SK-N-SH treated with all-trans-retinoic acid at 6 μM for 48 hours (cell line): Measurements from ENCODE around the gene UNC45B.

Experiments
- ATAC-seq: fragments of 200-7000 bp; cut with Tn5 transposase; 3 replicates; pipeline ENCODE4 v1.9.1; 2020; ENCODE audit warnings: mild to moderate bottlenecking, moderate library complexity
- ARNTL ChIP-seq: fragments of 450-650 bp; formaldehyde crosslinking; IDR thresholded peaks from 2 replicates; pipeline ENCODE4 v1.5.0; 2020; ENCODE audit warnings: low read depth, mild to moderate bottlenecking, moderate library complexity, borderline replicate concordance
- BACH2 ChIP-seq: fragments of 250-450 bp; sonication (Bioruptor Pico); IDR thresholded peaks from 2 replicates; pipeline ENCODE4 v1.9.0; 2021; ENCODE audit warnings: mild to moderate bottlenecking, borderline replicate concordance
- CSDC2 ChIP-seq: fragments of 250-450 bp; sonication (Bioruptor Pico); IDR thresholded peaks from 2 replicates; pipeline ENCODE4 v1.5.0; 2020; ENCODE audit warnings: mild to moderate bottlenecking, moderate library complexity
- ESRRG ChIP-seq: fragments of 250-450 bp; sonication (Bioruptor Pico); IDR thresholded peaks from 2 replicates; pipeline ENCODE4 v1.6.1; 2021; ENCODE audit warnings: mild to moderate bottlenecking
- GLIS3 ChIP-seq: fragments of 250-450 bp; sonication (Bioruptor Pico); IDR thresholded peaks from 2 replicates; pipeline ENCODE4 v1.5.0; 2020; ENCODE audit warnings: mild to moderate bottlenecking, moderate library complexity
- ISL1 ChIP-seq: fragments of 250-450 bp; sonication (Bioruptor Pico); IDR thresholded peaks from 2 replicates; pipeline ENCODE4 v2.1.2; 2022; ENCODE audit warnings: mild to moderate bottlenecking, moderate library complexity
- OSR1 ChIP-seq: fragments of 250-450 bp; sonication (Bioruptor Pico); IDR thresholded peaks from 2 replicates; pipeline ENCODE4 v1.8.0; 2022; ENCODE audit warnings: moderate library complexity, mild to moderate bottlenecking, inconsistent platforms
- PPARA ChIP-seq: fragments of 250-450 bp; sonication (Bioruptor Pico); IDR thresholded peaks from 2 replicates; pipeline ENCODE4 v1.5.0; 2020; ENCODE audit warnings: mild to moderate bottlenecking, borderline replicate concordance
- RARB ChIP-seq: fragments of 250-450 bp; sonication (Bioruptor Pico); IDR thresholded peaks from 2 replicates; pipeline ENCODE4 v1.8.0; 2021; ENCODE audit warnings: mild to moderate bottlenecking, moderate library complexity
- SNAI2 ChIP-seq: fragments of 250-450 bp; sonication (Bioruptor Pico); IDR thresholded peaks from 2 replicates; pipeline ENCODE4 v1.5.0; 2020; ENCODE audit warnings: mild to moderate bottlenecking, moderate library complexity
- TCF4 ChIP-seq: fragments of 250-450 bp; sonication (Bioruptor Pico); IDR thresholded peaks from 2 replicates; pipeline ENCODE4 v1.8.0; 2021; ENCODE audit warnings: mild to moderate bottlenecking, moderate library complexity, borderline replicate concordance
- TOX ChIP-seq: fragments of 250-450 bp; sonication (Bioruptor Pico); IDR thresholded peaks from 2 replicates; pipeline ENCODE4 v1.8.0; 2021; ENCODE audit warnings: mild to moderate bottlenecking, moderate library complexity, borderline replicate concordance
- ZC3H10 ChIP-seq: fragments of 250-450 bp; sonication (Bioruptor Pico); IDR thresholded peaks from 2 replicates; pipeline ENCODE4 v1.5.1; 2021; ENCODE audit warnings: mild to moderate bottlenecking, moderate library complexity
- ZFP3 ChIP-seq: fragments of 250-450 bp; sonication (Bioruptor Pico); IDR thresholded peaks from 2 replicates; pipeline ENCODE4 v1.5.0; 2020; ENCODE audit warnings: mild to moderate bottlenecking, moderate library complexity
- ZNF565 ChIP-seq: fragments of 450-650 bp; formaldehyde crosslinking; conservative IDR thresholded peaks from 2 replicates; pipeline ENCODE4 v1.5.0; 2020; ENCODE audit warnings: low read depth, mild to moderate bottlenecking, moderate library complexity
- ZNF70 ChIP-seq: fragments of 450-650 bp; formaldehyde crosslinking; IDR thresholded peaks from 2 replicates; pipeline ENCODE4 v1.5.0; 2020; ENCODE audit warnings: mild to moderate bottlenecking, moderate library complexity
- ZNF8 ChIP-seq: fragments of 450-650 bp; formaldehyde crosslinking; IDR thresholded peaks from 2 replicates; pipeline ENCODE4 v1.5.0; 2020; ENCODE audit warnings: mild to moderate bottlenecking, moderate library complexity
- TF ChIP-seq, protein P1 (sequence below): fragments of 250-450 bp; sonication (Bioruptor Pico); IDR thresholded peaks from 2 replicates; pipeline ENCODE4 v1.8.0; 2020; ENCODE audit warnings: mild to moderate bottlenecking, moderate library complexity, borderline replicate concordance
- TF ChIP-seq, protein P2 (sequence below): fragments of 250-450 bp; sonication (Bioruptor Pico); IDR thresholded peaks from 2 replicates; pipeline ENCODE4 v1.5.1; 2021; ENCODE audit warnings: mild to moderate bottlenecking, moderate library complexity
- TF ChIP-seq, protein P3 (sequence below): fragments of 250-450 bp; sonication (Bioruptor Pico); IDR thresholded peaks from 2 replicates; pipeline ENCODE4 v1.5.1; 2020; ENCODE audit warnings: low read depth, mild to moderate bottlenecking, moderate library complexity
- TF ChIP-seq, protein P4 (sequence below): fragments of 250-450 bp; sonication (Bioruptor Pico); IDR thresholded peaks from 2 replicates; pipeline ENCODE4 v1.5.0; 2020; ENCODE audit warnings: mild to moderate bottlenecking, moderate library complexity

Gene UNC45B

DNA sequence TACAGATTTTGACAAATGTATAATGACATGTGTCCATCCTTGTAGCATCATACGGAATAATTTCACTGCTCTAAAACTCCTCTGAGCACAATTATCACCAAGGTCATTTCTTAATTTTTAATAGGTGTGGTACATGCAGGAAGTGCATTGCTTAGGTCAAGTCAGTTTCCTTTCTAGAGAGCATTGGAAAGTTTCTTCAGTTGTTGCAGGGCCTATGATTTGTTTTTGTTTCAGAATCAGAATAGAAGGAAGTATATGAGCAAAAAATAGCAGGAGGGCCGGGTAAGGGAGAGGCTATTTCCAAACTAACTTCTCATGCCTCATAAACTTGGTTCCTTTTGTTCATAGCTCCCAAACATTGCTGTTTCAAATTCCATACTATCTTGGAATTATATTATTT lies 71.3 kb downstream of the UNC45B start:
- no peak for ATAC-seq
- TF ChIP-seq SNAI2 (CRISPR knock-in tag) (no peak), ARNTL (no peak), CSDC2 (CRISPR knock-in tag) (no peak), RARB (no peak), ISL1 (CRISPR knock-in tag) (no peak), ZFP3 (CRISPR knock-in tag) (no peak), ZNF8 (CRISPR knock-in tag) (no peak), ZNF565 (CRISPR knock-in tag) (no peak), ZC3H10 (CRISPR knock-in tag) (no peak), OSR1 (no peak), PPARA (CRISPR knock-in tag) (no peak), TOX (no peak), ESRRG (no peak), BACH2 (CRISPR knock-in tag) (no peak)
- TF ChIP-seq, protein P1, sequence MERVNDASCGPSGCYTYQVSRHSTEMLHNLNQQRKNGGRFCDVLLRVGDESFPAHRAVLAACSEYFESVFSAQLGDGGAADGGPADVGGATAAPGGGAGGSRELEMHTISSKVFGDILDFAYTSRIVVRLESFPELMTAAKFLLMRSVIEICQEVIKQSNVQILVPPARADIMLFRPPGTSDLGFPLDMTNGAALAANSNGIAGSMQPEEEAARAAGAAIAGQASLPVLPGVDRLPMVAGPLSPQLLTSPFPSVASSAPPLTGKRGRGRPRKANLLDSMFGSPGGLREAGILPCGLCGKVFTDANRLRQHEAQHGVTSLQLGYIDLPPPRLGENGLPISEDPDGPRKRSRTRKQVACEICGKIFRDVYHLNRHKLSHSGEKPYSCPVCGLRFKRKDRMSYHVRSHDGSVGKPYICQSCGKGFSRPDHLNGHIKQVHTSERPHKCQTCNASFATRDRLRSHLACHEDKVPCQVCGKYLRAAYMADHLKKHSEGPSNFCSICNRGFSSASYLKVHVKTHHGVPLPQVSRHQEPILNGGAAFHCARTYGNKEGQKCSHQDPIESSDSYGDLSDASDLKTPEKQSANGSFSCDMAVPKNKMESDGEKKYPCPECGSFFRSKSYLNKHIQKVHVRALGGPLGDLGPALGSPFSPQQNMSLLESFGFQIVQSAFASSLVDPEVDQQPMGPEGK (CRISPR knock-in tag), result no peak
- TF ChIP-seq, protein P2, sequence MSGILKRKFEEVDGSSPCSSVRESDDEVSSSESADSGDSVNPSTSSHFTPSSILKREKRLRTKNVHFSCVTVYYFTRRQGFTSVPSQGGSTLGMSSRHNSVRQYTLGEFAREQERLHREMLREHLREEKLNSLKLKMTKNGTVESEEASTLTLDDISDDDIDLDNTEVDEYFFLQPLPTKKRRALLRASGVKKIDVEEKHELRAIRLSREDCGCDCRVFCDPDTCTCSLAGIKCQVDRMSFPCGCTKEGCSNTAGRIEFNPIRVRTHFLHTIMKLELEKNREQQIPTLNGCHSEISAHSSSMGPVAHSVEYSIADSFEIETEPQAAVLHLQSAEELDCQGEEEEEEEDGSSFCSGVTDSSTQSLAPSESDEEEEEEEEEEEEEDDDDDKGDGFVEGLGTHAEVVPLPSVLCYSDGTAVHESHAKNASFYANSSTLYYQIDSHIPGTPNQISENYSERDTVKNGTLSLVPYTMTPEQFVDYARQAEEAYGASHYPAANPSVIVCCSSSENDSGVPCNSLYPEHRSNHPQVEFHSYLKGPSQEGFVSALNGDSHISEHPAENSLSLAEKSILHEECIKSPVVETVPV (CRISPR knock-in tag), result no peak
- TF ChIP-seq, protein P3, sequence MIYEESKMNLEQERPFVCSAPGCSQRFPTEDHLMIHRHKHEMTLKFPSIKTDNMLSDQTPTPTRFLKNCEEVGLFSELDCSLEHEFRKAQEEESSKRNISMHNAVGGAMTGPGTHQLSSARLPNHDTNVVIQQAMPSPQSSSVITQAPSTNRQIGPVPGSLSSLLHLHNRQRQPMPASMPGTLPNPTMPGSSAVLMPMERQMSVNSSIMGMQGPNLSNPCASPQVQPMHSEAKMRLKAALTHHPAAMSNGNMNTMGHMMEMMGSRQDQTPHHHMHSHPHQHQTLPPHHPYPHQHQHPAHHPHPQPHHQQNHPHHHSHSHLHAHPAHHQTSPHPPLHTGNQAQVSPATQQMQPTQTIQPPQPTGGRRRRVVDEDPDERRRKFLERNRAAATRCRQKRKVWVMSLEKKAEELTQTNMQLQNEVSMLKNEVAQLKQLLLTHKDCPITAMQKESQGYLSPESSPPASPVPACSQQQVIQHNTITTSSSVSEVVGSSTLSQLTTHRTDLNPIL (CRISPR knock-in tag), result no peak

DNA sequence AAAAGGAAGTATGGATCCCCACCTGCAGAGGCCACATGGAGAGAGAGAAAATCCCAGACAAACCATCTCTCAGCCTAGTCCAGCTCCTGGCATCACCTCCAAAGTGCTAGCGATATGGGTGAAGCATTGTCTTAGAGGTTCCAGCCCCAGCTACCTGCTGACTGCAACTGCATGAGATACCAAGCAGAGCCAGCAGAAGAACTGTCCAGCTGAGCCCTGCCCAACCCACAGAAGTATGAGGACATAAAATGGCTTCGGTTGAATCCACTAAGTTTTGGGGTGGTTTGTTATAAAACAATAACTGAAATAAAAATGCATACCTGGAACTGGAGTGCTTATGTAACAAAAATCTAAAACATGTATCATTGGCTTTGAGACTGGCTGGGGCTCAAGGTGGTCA lies 74.8 kb downstream of the UNC45B start:
- TF ChIP-seq ESRRG (no peak), ZFP3 (CRISPR knock-in tag) (no peak), OSR1 (no peak), ZNF565 (CRISPR knock-in tag) (no peak), TCF4 (CRISPR knock-in tag) (no peak), TOX (no peak), RARB (no peak), ZNF8 (CRISPR knock-in tag) (no peak), ZC3H10 (CRISPR knock-in tag) (no peak), ARNTL (no peak), GLIS3 (CRISPR knock-in tag) (no peak), ZNF70 (CRISPR knock-in tag) (no peak)
- TF ChIP-seq, protein P4, sequence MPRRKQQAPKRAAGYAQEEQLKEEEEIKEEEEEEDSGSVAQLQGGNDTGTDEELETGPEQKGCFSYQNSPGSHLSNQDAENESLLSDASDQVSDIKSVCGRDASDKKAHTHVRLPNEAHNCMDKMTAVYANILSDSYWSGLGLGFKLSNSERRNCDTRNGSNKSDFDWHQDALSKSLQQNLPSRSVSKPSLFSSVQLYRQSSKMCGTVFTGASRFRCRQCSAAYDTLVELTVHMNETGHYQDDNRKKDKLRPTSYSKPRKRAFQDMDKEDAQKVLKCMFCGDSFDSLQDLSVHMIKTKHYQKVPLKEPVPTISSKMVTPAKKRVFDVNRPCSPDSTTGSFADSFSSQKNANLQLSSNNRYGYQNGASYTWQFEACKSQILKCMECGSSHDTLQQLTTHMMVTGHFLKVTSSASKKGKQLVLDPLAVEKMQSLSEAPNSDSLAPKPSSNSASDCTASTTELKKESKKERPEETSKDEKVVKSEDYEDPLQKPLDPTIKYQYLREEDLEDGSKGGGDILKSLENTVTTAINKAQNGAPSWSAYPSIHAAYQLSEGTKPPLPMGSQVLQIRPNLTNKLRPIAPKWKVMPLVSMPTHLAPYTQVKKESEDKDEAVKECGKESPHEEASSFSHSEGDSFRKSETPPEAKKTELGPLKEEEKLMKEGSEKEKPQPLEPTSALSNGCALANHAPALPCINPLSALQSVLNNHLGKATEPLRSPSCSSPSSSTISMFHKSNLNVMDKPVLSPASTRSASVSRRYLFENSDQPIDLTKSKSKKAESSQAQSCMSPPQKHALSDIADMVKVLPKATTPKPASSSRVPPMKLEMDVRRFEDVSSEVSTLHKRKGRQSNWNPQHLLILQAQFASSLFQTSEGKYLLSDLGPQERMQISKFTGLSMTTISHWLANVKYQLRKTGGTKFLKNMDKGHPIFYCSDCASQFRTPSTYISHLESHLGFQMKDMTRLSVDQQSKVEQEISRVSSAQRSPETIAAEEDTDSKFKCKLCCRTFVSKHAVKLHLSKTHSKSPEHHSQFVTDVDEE (CRISPR knock-in tag), result no peak
- TF ChIP-seq, protein P1 (CRISPR knock-in tag), result no peak
- TF ChIP-seq, protein P2 (CRISPR knock-in tag), result no peak
- TF ChIP-seq, protein P3 (CRISPR knock-in tag), result no peak
- no peak for ATAC-seq
